Neural crest cell (in vitro differentiated cells): ENCODE measurements around the gene FRRS1L. TPM values are rescaled to one million over a fixed set of nuclear protein-coding genes. Genes with fewer than 3 reads are reported as not detected.

Source experiments
- DNase-seq: peaks from one replicate; pipeline ENCODE4 v3.0.0; 2021; ENCODE audit warnings: low read depth, mixed read lengths, low spot score
- H3K27ac Mint-ChIP-seq: one replicate; pipeline ENCODE4 v1.8.0; 2021; ENCODE audit warnings: mild to moderate bottlenecking, mixed read lengths; ENCODE audit not compliant: unreplicated experiment
- H3K27me3 Mint-ChIP-seq: 2 replicates; pipeline ENCODE4 v1.8.0; 2021; ENCODE audit warnings: low read depth, mild to moderate bottlenecking, mixed read lengths
- H3K36me3 Mint-ChIP-seq: 2 replicates; pipeline ENCODE4 v1.8.0; 2021; ENCODE audit warnings: low read depth, mild to moderate bottlenecking, mixed read lengths
- H3K4me1 Mint-ChIP-seq: 2 replicates; pipeline ENCODE4 v1.8.0; 2021; ENCODE audit warnings: mixed read lengths
- H3K4me3 Mint-ChIP-seq: one replicate; pipeline ENCODE4 v1.8.0; 2021; ENCODE audit warnings: mild to moderate bottlenecking, mixed read lengths
- H3K9me3 Mint-ChIP-seq: 2 replicates; pipeline ENCODE4 v1.8.0; 2021; ENCODE audit warnings: mixed read lengths
- CTCF ChIP-seq: fragments of 200-600 bp; sonication (generic); conservative IDR thresholded peaks from 2 replicates; pipeline ENCODE4 v1.5.0; 2021; ENCODE audit warnings: antibody characterized with exemption, mild to moderate bottlenecking
- long read RNA-seq: library from polyadenylated mRNA; unstranded; transcript quantifications from one replicate; pipeline ENCODE4 v2.0.0, GENCODE V29; 2020
- total RNA-seq: library from RNA; stranded (reverse); gene quantifications from 2 replicates; pipeline ENCODE4 v1.2.1, GENCODE V29; 2021

FRRS1L gene
- 3.4 and 3.9 TPM in 2 replicates for total RNA-seq
- long read RNA-seq: 0 reads

GRCh38 chr9:109166771-109167601, at the start of gene FRRS1L:
FRRS1L (minus strand) TSS chr9:109167249; CDS start chr9:109167138, 111 bp downstream.
- DNase-seq: peak; percentile 20
- Mint-ChIP-seq H3K36me3 (peaks cover 6% of the 10 kb centered on the region), H3K27me3 (peaks cover 93% of the 10 kb centered on the region), H3K4me1 (peaks cover 16% of the 10 kb centered on the region), H3K27ac (no peak within 1 kb of the TSS), H3K4me3 (peak within 1 kb of the TSS; percentile 83), H3K9me3 (peaks cover 4% of the 10 kb centered on the region)
- TF ChIP-seq CTCF: no peak

- no peaks in the 10 kb centered on the region for H3K36me3 Mint-ChIP-seq
- no peak for DNase-seq
- no peak overlapping the region for H3K27ac Mint-ChIP-seq
- no peak overlapping the region for H3K4me3 Mint-ChIP-seq
- no peaks in the 10 kb centered on the region for H3K9me3 Mint-ChIP-seq
- H3K4me1 Mint-ChIP-seq: no peaks in the 10 kb centered on the region
- peaks cover 4% of the 10 kb centered on the region for H3K27me3 Mint-ChIP-seq
- TF ChIP-seq CTCF: no peak
These were observed 47.4 kb upstream of the FRRS1L start for GRCh38 chr9:109214414-109214813.

- H3K27ac Mint-ChIP-seq: no peak overlapping the region
- no peak for DNase-seq
- H3K9me3 Mint-ChIP-seq: no peaks in the 10 kb centered on the region
- H3K36me3 Mint-ChIP-seq: no peaks in the 10 kb centered on the region
- no peak overlapping the region for H3K4me3 Mint-ChIP-seq
- H3K4me1 Mint-ChIP-seq: no peaks in the 10 kb centered on the region
- TF ChIP-seq CTCF: no peak
- peaks cover 4% of the 10 kb centered on the region for H3K27me3 Mint-ChIP-seq
These were observed 46.5 kb upstream of the FRRS1L start for GRCh38 chr9:109213285-109214121.

GRCh38 chr9:109212768-109213167, 45.7 kb upstream of the FRRS1L start:
- no peaks in the 10 kb centered on the region for H3K4me1 Mint-ChIP-seq
- H3K9me3 Mint-ChIP-seq: no peaks in the 10 kb centered on the region
- no peak for DNase-seq
- H3K4me3 Mint-ChIP-seq: no peak overlapping the region
- TF ChIP-seq CTCF: no peak
- no peaks in the 10 kb centered on the region for H3K36me3 Mint-ChIP-seq
- H3K27ac Mint-ChIP-seq: no peak overlapping the region
- H3K27me3 Mint-ChIP-seq: peaks cover 4% of the 10 kb centered on the region

GRCh38 chr9:109206670-109207069, 39.6 kb upstream of the FRRS1L start:
- no peak for DNase-seq

More at GRCh38 chr9:109206670-109207069, 39.6 kb upstream of the FRRS1L start:
- peaks cover 3% of the 10 kb centered on the region for H3K9me3 Mint-ChIP-seq
- H3K4me3 Mint-ChIP-seq: no peak overlapping the region
- no peaks in the 10 kb centered on the region for H3K4me1 Mint-ChIP-seq
- no peak overlapping the region for H3K27ac Mint-ChIP-seq
- H3K27me3 Mint-ChIP-seq: no peaks in the 10 kb centered on the region
- no peak for TF ChIP-seq CTCF
- no peaks in the 10 kb centered on the region for H3K36me3 Mint-ChIP-seq
